Stimulated activated CD4-positive, alpha-beta T cell treated with anti-CD3 and anti-CD28 coated beads, Interleukin-1b, Interleukin-23, amount 100 ng/mL, for 24 hours (primary cell): ENCODE data around the gene NR6A1.

ENCODE experiments used
- DNase-seq, 4 experiments: peaks; one replicate each; pipeline ENCODE4 v3.0.0-alpha.2; 2020; ENCODE audit warnings: low read depth in 4 of 4, low spot score in 1 of 4

NR6A1 gene

GRCh38 chr9:124477648-124478285 lies 293.3 kb downstream of the NR6A1 start:
- no peak for DNase-seq

- no peak for DNase-seq
These were observed 293.9 kb downstream of the NR6A1 start for GRCh38 chr9:124477211-124477647.

- no peak for DNase-seq
These were observed 295.0 kb downstream of the NR6A1 start for GRCh38 chr9:124475868-124476690.

- DNase-seq = no peak
These were observed 295.8 kb downstream of the NR6A1 start for GRCh38 chr9:124475158-124475867.

GRCh38 chr9:124474151-124474550 lies 297.0 kb downstream of the NR6A1 start:
- DNase-seq = no peak

GRCh38 chr9:124473310-124473709 lies 297.8 kb downstream of the NR6A1 start:
- no peak for DNase-seq

GRCh38 chr9:124472770-124473169 lies 298.3 kb downstream of the NR6A1 start:
- DNase-seq = no peak

GRCh38 chr9:124471761-124472160 lies 299.4 kb downstream of the NR6A1 start:
- no peak for DNase-seq

- no peak for DNase-seq
These were observed 300.4 kb downstream of the NR6A1 start for GRCh38 chr9:124470726-124471125.

- DNase-seq = no peak
These were observed 300.8 kb downstream of the NR6A1 start for GRCh38 chr9:124470306-124470705.

- DNase-seq = no peak
These were observed 301.9 kb downstream of the NR6A1 start for GRCh38 chr9:124469011-124469832.

GRCh38 chr9:124468061-124468740 lies 302.9 kb downstream of the NR6A1 start:
- DNase-seq = no peak

GRCh38 chr9:124467410-124468060 lies 303.6 kb downstream of the NR6A1 start:
- no peak for DNase-seq
